Measurements from ENCODE around the gene HELZ.
"Not testable (repeated sequence)": the region's sequence is repeated elsewhere in the genome, so short reads cannot be mapped to it uniquely, and the experiment has no call there.

The HELZ gene

GRCh38 chr17:67126543-67126942, 118.5 kb downstream of the HELZ start:
- not testable (repeated sequence) for H3K9me3 ChIP-seq (ENCODE audit: control insufficient read depth in 1 of 2, low read length in 2 of 2); H3K27me3 ChIP-seq (ENCODE audit: low read depth, low read length); H3K27ac ChIP-seq (ENCODE audit: low read length); H3K4me1 ChIP-seq (ENCODE audit: control insufficient read depth in 1 of 2, insufficient read depth in 2 of 2, low read length in 2 of 2); H3K4me3 ChIP-seq (ENCODE audit: low read depth in 1 of 2, low read length in 2 of 2)
- H3K36me3 ChIP-seq (ENCODE audit: control insufficient read depth in 1 of 2, insufficient read depth in 2 of 2, low read length in 2 of 2) = peaks cover 13 to 26% of the 10 kb centered on the region in 2 donors

DNA sequence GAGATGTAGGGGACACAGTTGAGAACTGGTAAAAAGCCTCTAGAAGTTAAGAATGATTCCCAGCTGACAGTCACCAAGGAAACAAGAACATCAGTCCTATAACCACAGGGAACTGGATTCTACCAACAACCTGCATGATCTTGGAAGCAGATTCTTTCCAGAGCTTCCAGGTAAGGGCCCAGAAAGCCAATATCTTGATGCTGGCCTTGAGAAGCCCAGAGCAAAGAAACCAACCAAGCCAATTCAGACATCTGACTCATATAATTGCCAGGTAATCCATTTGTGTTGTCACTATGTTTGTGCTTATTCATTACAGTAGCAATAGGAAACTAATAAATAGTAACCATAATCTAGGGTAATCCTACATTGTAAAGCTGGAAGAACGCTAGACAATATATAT, 119.1 kb downstream of the HELZ start:
- Histone ChIP-seq H3K4me1 (ENCODE audit: control insufficient read depth in 1 of 2, insufficient read depth in 2 of 2, low read length in 2 of 2) (no peaks in the 10 kb centered on the region), H3K9me3 (ENCODE audit: control insufficient read depth in 1 of 2, low read length in 2 of 2) (no peaks in the 10 kb centered on the region), H3K27me3 (ENCODE audit: low read depth, low read length) (no peaks in the 10 kb centered on the region), H3K36me3 (ENCODE audit: control insufficient read depth in 1 of 2, insufficient read depth in 2 of 2, low read length in 2 of 2) (peaks cover 13 to 30% of the 10 kb centered on the region in 2 donors), H3K4me3 (ENCODE audit: low read depth in 1 of 2, low read length in 2 of 2) (no peak overlapping the region), H3K27ac (ENCODE audit: low read length) (no peak overlapping the region)

GRCh38 chr17:67125417-67125816, 119.6 kb downstream of the HELZ start:
- Histone ChIP-seq H3K27me3 (ENCODE audit: low read depth, low read length) (no peaks in the 10 kb centered on the region), H3K27ac (ENCODE audit: low read length) (no peak overlapping the region), H3K36me3 (ENCODE audit: control insufficient read depth in 1 of 2, insufficient read depth in 2 of 2, low read length in 2 of 2) (peaks cover 16 to 31% of the 10 kb centered on the region in 2 donors), H3K9me3 (ENCODE audit: control insufficient read depth in 1 of 2, low read length in 2 of 2) (no peaks in the 10 kb centered on the region), H3K4me3 (ENCODE audit: low read depth in 1 of 2, low read length in 2 of 2) (no peak overlapping the region), H3K4me1 (ENCODE audit: control insufficient read depth in 1 of 2, insufficient read depth in 2 of 2, low read length in 2 of 2) (no peaks in the 10 kb centered on the region)

- Histone ChIP-seq H3K27me3 (ENCODE audit: low read depth, low read length) (no peaks in the 10 kb centered on the region), H3K27ac (ENCODE audit: low read length) (no peak overlapping the region), H3K4me3 (ENCODE audit: low read depth in 1 of 2, low read length in 2 of 2) (no peak overlapping the region), H3K4me1 (ENCODE audit: control insufficient read depth in 1 of 2, insufficient read depth in 2 of 2, low read length in 2 of 2) (no peaks in the 10 kb centered on the region), H3K36me3 (ENCODE audit: control insufficient read depth in 1 of 2, insufficient read depth in 2 of 2, low read length in 2 of 2) (peaks cover 19 to 37% of the 10 kb centered on the region in 2 donors), H3K9me3 (ENCODE audit: control insufficient read depth in 1 of 2, low read length in 2 of 2) (no peaks in the 10 kb centered on the region)
Measured at GRCh38 chr17:67124450-67125148, 120.4 kb downstream of the HELZ start.

DNA sequence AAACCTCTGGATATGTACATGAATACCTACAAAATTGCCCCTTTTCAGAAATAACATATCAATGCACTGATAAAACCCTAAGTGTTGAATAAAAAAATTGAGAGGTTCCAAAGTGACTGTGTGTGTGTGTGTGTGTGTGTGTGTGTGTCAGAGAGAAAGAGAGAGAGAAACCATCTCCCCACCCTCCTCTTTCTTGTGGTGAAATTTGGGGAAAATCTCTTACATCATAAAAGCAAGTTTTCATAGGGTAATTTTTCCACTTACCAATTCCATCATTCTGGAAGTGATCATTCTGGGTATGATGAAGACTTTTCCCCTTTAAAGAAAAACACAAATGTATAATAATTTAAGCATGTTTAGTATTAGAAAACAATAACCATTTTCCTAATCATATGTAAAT, 121.3 kb downstream of the HELZ start:
- Histone ChIP-seq H3K4me3 (ENCODE audit: low read depth in 1 of 2, low read length in 2 of 2) (no peak overlapping the region), H3K36me3 (ENCODE audit: control insufficient read depth in 1 of 2, insufficient read depth in 2 of 2, low read length in 2 of 2) (peaks cover 23 to 43% of the 10 kb centered on the region in 2 donors), H3K27me3 (ENCODE audit: low read depth, low read length) (no peaks in the 10 kb centered on the region), H3K9me3 (ENCODE audit: control insufficient read depth in 1 of 2, low read length in 2 of 2) (no peaks in the 10 kb centered on the region), H3K27ac (ENCODE audit: low read length) (no peak overlapping the region), H3K4me1 (ENCODE audit: control insufficient read depth in 1 of 2, insufficient read depth in 2 of 2, low read length in 2 of 2) (no peaks in the 10 kb centered on the region)

- Histone ChIP-seq H3K27ac (ENCODE audit: low read length) (no peak overlapping the region), H3K4me1 (ENCODE audit: control insufficient read depth in 1 of 2, insufficient read depth in 2 of 2, low read length in 2 of 2) (no peaks in the 10 kb centered on the region), H3K36me3 (ENCODE audit: control insufficient read depth in 1 of 2, insufficient read depth in 2 of 2, low read length in 2 of 2) (peaks cover 19 to 48% of the 10 kb centered on the region in 2 donors)
Measured at GRCh38 chr17:67121316-67121891, 123.6 kb downstream of the HELZ start.

DNA sequence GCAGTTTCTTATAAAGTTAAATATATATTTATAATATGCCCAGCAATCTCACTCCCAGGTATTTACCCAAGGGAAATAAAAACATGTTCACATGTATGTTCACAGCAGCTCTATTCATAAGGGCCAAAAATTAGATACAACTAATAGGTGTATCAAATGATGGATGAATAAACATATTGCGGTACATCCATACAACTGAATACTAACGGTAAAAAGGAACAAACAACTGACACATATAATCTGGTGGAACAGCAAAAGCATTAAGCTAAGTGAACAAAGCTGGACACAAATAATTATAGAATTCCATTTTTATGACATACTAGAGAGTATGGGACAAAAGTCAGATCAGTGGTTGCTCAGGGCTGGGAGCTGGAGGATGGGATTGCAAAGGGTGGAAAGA, 125.9 kb downstream of the HELZ start:
- peaks cover 15 to 54% of the 10 kb centered on the region in 2 donors for H3K36me3 ChIP-seq (ENCODE audit: control insufficient read depth in 1 of 2, insufficient read depth in 2 of 2, low read length in 2 of 2)
- H3K4me1 ChIP-seq (ENCODE audit: control insufficient read depth in 1 of 2, insufficient read depth in 2 of 2, low read length in 2 of 2) = no peaks in the 10 kb centered on the region
- H3K27ac ChIP-seq (ENCODE audit: low read length) = no peak overlapping the region
- peaks cover 0 to 4% of the 10 kb centered on the region in 2 donors for H3K9me3 ChIP-seq (ENCODE audit: control insufficient read depth in 1 of 2, low read length in 2 of 2)
- no peak overlapping the region for H3K4me3 ChIP-seq (ENCODE audit: low read depth in 1 of 2, low read length in 2 of 2)
- no peaks in the 10 kb centered on the region for H3K27me3 ChIP-seq (ENCODE audit: low read depth, low read length)

More at GRCh38 chr17:67121316-67121891, 123.6 kb downstream of the HELZ start:
- H3K27me3 ChIP-seq (ENCODE audit: low read depth, low read length) = no peaks in the 10 kb centered on the region
- no peaks in the 10 kb centered on the region for H3K9me3 ChIP-seq (ENCODE audit: control insufficient read depth in 1 of 2, low read length in 2 of 2)
- no peak overlapping the region for H3K4me3 ChIP-seq (ENCODE audit: low read depth in 1 of 2, low read length in 2 of 2)

DNA sequence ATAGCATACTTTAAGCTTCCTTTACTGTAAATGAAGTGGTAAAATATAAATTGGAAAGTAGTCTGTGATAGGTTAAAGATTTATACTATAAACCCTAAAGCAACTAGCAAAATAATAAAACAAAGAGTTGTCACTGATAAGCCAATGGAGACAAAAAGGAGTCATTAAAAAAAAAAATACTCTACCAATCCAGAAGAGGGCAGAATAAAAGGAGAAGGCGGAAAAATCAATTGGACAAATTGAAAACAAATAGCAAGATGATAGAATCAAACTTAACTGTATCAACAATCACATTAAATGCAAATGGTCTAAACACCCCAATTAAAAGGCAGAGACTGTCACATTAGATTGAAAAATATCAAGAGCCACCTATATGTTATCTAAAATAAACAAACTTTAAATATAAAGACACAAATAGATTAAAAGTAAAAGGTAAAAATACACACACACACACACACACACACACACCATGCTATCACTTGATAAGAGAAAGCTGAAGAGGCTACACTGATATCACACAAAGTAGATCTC, 128.9 kb downstream of the HELZ start:
- H3K4me1 ChIP-seq (ENCODE audit: control insufficient read depth in 1 of 2, insufficient read depth in 2 of 2, low read length in 2 of 2) = no peaks in the 10 kb centered on the region
- H3K4me3 ChIP-seq (ENCODE audit: low read depth in 1 of 2, low read length in 2 of 2) = no peak overlapping the region
- no peaks in the 10 kb centered on the region for H3K27me3 ChIP-seq (ENCODE audit: low read depth, low read length)
- peaks cover 38 to 73% of the 10 kb centered on the region in 2 donors for H3K36me3 ChIP-seq (ENCODE audit: control insufficient read depth in 1 of 2, insufficient read depth in 2 of 2, low read length in 2 of 2)
- H3K9me3 ChIP-seq (ENCODE audit: control insufficient read depth in 1 of 2, low read length in 2 of 2) = peaks cover 0 to 4% of the 10 kb centered on the region in 2 donors
- no peak overlapping the region for H3K27ac ChIP-seq (ENCODE audit: low read length)

GRCh38 chr17:67115401-67115800, 129.6 kb downstream of the HELZ start:
- Histone ChIP-seq H3K4me1 (ENCODE audit: control insufficient read depth in 1 of 2, insufficient read depth in 2 of 2, low read length in 2 of 2) (no peaks in the 10 kb centered on the region), H3K4me3 (ENCODE audit: low read depth in 1 of 2, low read length in 2 of 2) (no peak overlapping the region), H3K9me3 (ENCODE audit: control insufficient read depth in 1 of 2, low read length in 2 of 2) (peaks cover 0 to 4% of the 10 kb centered on the region in 2 donors), H3K27me3 (ENCODE audit: low read depth, low read length) (no peaks in the 10 kb centered on the region), H3K27ac (ENCODE audit: low read length) (no peak overlapping the region), H3K36me3 (ENCODE audit: control insufficient read depth in 1 of 2, insufficient read depth in 2 of 2, low read length in 2 of 2) (peaks cover 42 to 69% of the 10 kb centered on the region in 2 donors)

- H3K27me3 ChIP-seq (ENCODE audit: low read depth, low read length) = no peaks in the 10 kb centered on the region
- H3K4me3 ChIP-seq (ENCODE audit: low read depth in 1 of 2, low read length in 2 of 2) = no peak overlapping the region
- peaks cover 46 to 64% of the 10 kb centered on the region in 2 donors for H3K36me3 ChIP-seq (ENCODE audit: control insufficient read depth in 1 of 2, insufficient read depth in 2 of 2, low read length in 2 of 2)
- H3K9me3 ChIP-seq (ENCODE audit: control insufficient read depth in 1 of 2, low read length in 2 of 2) = peaks cover 0 to 4% of the 10 kb centered on the region in 2 donors
- H3K4me1 ChIP-seq (ENCODE audit: control insufficient read depth in 1 of 2, insufficient read depth in 2 of 2, low read length in 2 of 2) = no peaks in the 10 kb centered on the region
- H3K27ac ChIP-seq (ENCODE audit: low read length) = no peak overlapping the region
Measured at GRCh38 chr17:67113486-67113885, 131.5 kb downstream of the HELZ start.

DNA sequence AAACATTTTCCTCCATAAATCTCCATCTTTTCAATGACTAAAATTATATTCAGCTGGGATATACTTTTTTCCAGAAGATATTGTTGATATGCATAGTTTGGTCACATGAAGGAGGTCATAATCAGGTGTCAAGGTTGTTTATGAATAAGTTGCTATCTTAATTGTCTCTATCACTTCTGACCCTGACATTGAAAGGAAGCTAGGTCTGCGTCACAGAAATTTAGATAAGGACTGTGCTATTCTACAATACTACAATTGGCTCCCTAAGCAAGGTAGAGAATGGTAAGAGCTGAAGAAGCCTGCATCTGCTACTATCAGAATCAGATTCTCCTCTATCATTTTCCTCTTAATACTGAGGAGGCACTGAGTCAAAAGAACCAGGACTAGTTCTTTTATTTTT, 133.2 kb downstream of the HELZ start:
- peaks cover 0 to 4% of the 10 kb centered on the region in 2 donors for H3K9me3 ChIP-seq (ENCODE audit: control insufficient read depth in 1 of 2, low read length in 2 of 2)
- H3K4me3 ChIP-seq (ENCODE audit: low read depth in 1 of 2, low read length in 2 of 2) = no peak overlapping the region
- H3K27me3 ChIP-seq (ENCODE audit: low read depth, low read length) = no peaks in the 10 kb centered on the region
- peaks cover 58 to 65% of the 10 kb centered on the region in 2 donors for H3K36me3 ChIP-seq (ENCODE audit: control insufficient read depth in 1 of 2, insufficient read depth in 2 of 2, low read length in 2 of 2)
- no peak overlapping the region for H3K27ac ChIP-seq (ENCODE audit: low read length)
- no peaks in the 10 kb centered on the region for H3K4me1 ChIP-seq (ENCODE audit: control insufficient read depth in 1 of 2, insufficient read depth in 2 of 2, low read length in 2 of 2)
